Esophagus (tissue), 2 donors: ENCODE measurements around the gene NXN. TPM values are rescaled to one million over a fixed set of nuclear protein-coding genes. Genes with fewer than 3 reads are reported as not detected.
"Not testable (repeated sequence)": the region's sequence is repeated elsewhere in the genome, so short reads cannot be mapped to it uniquely, and the experiment has no call there.

Experiments used
- H3K27ac ChIP-seq, 2 donors: one replicate each; pipeline ENCODE4 v1.5.1; 2013; ENCODE audit warnings: low read depth in 2 of 2, mild to moderate bottlenecking in 2 of 2, inconsistent platforms in 1 of 2, low read length in 1 of 2, moderate library complexity in 1 of 2
- H3K27me3 ChIP-seq, 2 donors: one replicate each; pipeline ENCODE4 v1.6.1; 2013; ENCODE audit warnings: low read length in 2 of 2, control low read depth in 1 of 2, mild to moderate bottlenecking in 1 of 2; ENCODE audit not compliant: insufficient read depth in 2 of 2, control insufficient read depth in 1 of 2
- H3K36me3 ChIP-seq, 2 donors: one replicate each; pipeline ENCODE4 v1.6.1; 2013; ENCODE audit warnings: low read length in 1 of 2; ENCODE audit not compliant: control insufficient read depth in 2 of 2, insufficient read depth in 2 of 2
- H3K4me1 ChIP-seq, 2 donors: one replicate each; pipeline ENCODE4 v1.6.1; 2013; ENCODE audit warnings: low read length in 1 of 2; ENCODE audit not compliant: control insufficient read depth in 2 of 2, insufficient read depth in 2 of 2
- H3K4me3 ChIP-seq, 2 donors: one replicate each; pipeline ENCODE4 v1.5.1; 2013; ENCODE audit warnings: low read length in 2 of 2, mild to moderate bottlenecking in 2 of 2, low read depth in 1 of 2, moderate library complexity in 1 of 2
- H3K9me3 ChIP-seq, 2 donors: one replicate each; pipeline ENCODE4 v1.6.1; 2013; ENCODE audit warnings: mild to moderate bottlenecking in 2 of 2, low read depth in 1 of 2, low read length in 1 of 2, moderate library complexity in 1 of 2; ENCODE audit not compliant: control insufficient read depth in 2 of 2, insufficient read depth in 1 of 2
- WGBS, 2 donors: extraction: QIAGEN DNeasy Blood & Tissue Kit; methylation state at CpG; one replicate each; pipeline ENCODE4 v1.1.7; 2013; 5-methylcytosine and 5-hydroxymethylcytosine counted together
- polyA plus RNA-seq, 2 donors: library from polyadenylated mRNA; stranded (reverse); fragments of 200-250 nt; gene quantifications; one replicate each; pipeline ENCODE4 v1.2.3, GENCODE V29; 2013
- donor health status: healthy with polysubstance abuse.
- donor health status: Bipolar disorder and iron deficiency.

Gene NXN
- polyA plus RNA-seq, 2 donors: 10.1 to 24.0 TPM

- Histone ChIP-seq H3K9me3 (no peaks in the 10 kb centered on the region), H3K27ac (peak overlapping the region in 1 of 2 donors; percentile 15), H3K36me3 (no peaks in the 10 kb centered on the region), H3K27me3 (no peaks in the 10 kb centered on the region), H3K4me3 (no peak overlapping the region), H3K4me1 (peaks cover 5 to 6% of the 10 kb centered on the region in 2 donors)
- WGBS, 2 donors: 68 to 73% methylated on average over 6 of the region's 6 CpGs
Observed at GRCh38 chr17:925817-926216, 53.8 kb downstream of the NXN start.

DNA sequence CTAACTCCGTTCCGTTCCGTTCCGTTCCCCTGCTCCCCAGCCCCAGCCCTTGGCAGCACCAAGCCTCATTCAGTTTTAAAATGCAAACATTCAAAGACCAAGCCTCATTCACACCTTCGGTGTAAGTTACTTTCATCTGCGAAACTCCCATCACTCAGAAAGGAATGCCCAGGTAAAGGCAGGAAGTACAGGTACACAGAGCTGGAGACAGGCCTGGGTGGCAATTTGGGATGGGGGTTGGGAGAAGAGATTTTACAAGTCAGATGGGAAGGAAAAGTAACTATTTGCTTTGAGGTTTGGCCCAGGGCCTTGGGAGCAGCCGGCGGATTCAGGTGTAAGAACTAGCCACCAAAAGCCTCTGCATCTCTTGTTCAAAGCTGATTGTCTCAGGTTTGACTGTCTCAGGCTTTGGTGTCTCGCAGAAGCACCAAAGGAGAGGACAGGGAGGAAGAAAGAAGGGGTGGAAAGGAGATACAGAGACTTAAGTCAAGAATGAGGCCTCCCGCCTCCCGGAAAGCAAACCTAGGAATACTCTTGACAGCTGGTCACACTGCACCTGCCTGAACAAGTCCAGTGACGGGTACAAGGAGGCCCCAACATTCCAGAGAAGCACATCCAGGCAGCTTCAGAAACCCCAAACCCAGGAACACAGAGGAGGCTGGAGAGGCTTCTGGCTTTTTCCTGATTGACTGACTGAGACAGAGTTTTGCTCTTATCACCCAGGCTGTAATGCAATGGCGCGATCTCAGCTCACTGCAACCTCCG, 54.7 kb downstream of the NXN start:
- Histone ChIP-seq H3K4me3 (no peak overlapping the region), H3K27me3 (no peaks in the 10 kb centered on the region), H3K9me3 (no peaks in the 10 kb centered on the region), H3K27ac (peak overlapping the region; percentile 77 to 93), H3K36me3 (no peaks in the 10 kb centered on the region), H3K4me1 (peaks cover 5 to 6% of the 10 kb centered on the region in 2 donors)
- 56 to 60% methylated on average over 15 of the region's 15 CpGs for WGBS, 2 donors

DNA sequence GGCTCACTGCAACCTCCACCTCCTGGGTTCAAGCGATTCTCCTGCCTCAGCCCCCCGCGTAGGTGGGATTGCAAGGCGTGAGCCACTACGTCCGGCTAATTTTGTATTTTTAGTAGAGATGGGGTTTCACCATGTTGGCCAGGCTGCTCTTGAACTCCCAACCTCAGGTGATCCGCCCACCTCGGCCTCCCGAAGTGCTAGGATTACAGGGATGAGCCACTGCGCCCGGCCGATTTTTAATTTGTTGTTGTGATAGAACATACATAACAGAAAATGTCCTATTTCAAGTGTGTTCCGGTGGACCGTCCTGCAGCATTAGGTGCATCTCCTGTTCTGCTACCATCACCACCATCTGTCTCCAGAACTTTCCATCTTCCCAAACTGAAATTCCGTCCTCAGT, 55.3 kb downstream of the NXN start:
- peak overlapping the region; percentile 77 to 93 for H3K27ac ChIP-seq
- not testable (repeated sequence) for H3K9me3 ChIP-seq, H3K4me3 ChIP-seq, H3K4me1 ChIP-seq, H3K27me3 ChIP-seq, H3K36me3 ChIP-seq
- WGBS, 2 donors: 81 to 82% methylated on average over 15 of the region's 15 CpGs

DNA sequence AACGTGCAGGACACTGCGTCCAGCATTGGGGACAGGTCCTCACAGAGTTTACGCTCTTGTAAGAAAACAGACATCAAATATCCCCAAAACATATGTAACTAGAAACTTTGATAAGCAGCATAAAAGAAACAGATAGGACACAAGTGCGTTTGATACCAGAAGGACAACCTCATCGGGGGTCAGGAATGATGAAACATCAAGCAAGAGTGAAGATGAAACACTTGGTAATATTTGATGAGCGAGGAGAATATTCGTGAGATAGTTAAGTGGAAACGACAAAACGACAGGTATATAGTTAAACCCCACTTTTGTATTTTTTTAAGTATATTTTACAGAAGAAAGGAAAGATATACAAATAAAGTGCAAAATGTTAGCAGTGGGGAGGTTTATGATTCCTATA, 55.9 kb downstream of the NXN start:
- H3K9me3 ChIP-seq: no peaks in the 10 kb centered on the region
- no peaks in the 10 kb centered on the region for H3K27me3 ChIP-seq
- H3K36me3 ChIP-seq: no peaks in the 10 kb centered on the region
- WGBS, 2 donors: 89 to 95% methylated on average over 9 of the region's 9 CpGs
- H3K27ac ChIP-seq: no peak overlapping the region
- H3K4me1 ChIP-seq: peaks cover 4 to 5% of the 10 kb centered on the region in 2 donors
- H3K4me3 ChIP-seq: no peak overlapping the region

DNA sequence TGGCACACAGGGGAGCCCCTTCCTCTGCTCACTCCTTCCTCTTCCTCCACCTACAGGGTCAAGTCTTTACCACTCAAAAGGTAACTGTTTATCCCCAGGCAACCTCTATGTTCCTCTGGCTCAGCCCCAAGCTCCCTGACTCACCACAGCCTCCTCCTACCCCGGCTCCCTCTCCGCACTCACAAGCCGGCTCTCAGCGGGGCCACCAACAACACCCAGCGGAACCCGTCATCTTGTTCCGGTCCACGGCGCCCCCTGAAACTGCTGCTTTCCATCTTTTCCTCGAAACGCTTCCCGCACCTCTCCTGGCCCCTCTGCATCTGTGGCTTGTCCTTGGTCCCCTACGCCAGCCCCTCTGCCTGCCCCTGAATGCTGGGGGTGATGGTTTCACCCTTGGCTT, 58.4 kb downstream of the NXN start:
- WGBS, 2 donors: 52 to 73% methylated on average over 13 of the region's 13 CpGs
- H3K4me1 ChIP-seq: peaks cover 4 to 5% of the 10 kb centered on the region in 2 donors
- H3K9me3 ChIP-seq: no peaks in the 10 kb centered on the region
- peak overlapping the region in 1 of 2 donors; percentile 8 for H3K27ac ChIP-seq
- H3K36me3 ChIP-seq: no peaks in the 10 kb centered on the region
- H3K27me3 ChIP-seq: no peaks in the 10 kb centered on the region
- H3K4me3 ChIP-seq: no peak overlapping the region

DNA sequence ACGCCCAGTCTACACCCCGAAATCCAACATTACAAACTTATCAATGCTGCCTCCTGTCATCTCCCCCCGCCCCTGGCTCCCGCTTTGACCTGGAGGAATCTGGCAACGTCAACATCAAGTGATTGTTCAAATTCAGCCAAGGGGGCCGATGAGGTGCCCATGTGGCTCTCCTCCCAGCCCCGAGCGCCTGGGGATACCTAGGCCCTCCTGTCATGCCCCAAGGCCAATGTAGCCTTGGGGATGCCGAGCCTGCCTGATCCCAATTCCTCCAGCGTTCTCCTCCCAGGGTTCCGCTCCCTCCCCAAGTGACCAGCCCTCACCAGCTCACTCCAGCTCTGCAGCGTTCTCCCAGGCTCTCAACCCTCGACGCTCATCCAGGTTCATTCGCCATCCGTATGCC, 59.4 kb downstream of the NXN start:
- Histone ChIP-seq H3K9me3 (no peaks in the 10 kb centered on the region), H3K4me3 (no peak overlapping the region), H3K36me3 (no peaks in the 10 kb centered on the region), H3K27ac (no peak overlapping the region), H3K27me3 (no peaks in the 10 kb centered on the region), H3K4me1 (peaks cover 5% of the 10 kb centered on the region in 2 donors)
- WGBS, 2 donors: 90 to 91% methylated on average over 15 to 16 of the region's 16 CpGs

- Histone ChIP-seq H3K4me1 (peaks cover 5 to 7% of the 10 kb centered on the region in 2 donors), H3K9me3 (no peaks in the 10 kb centered on the region), H3K27ac (no peak overlapping the region), H3K36me3 (no peaks in the 10 kb centered on the region), H3K27me3 (no peaks in the 10 kb centered on the region), H3K4me3 (no peak overlapping the region)
- WGBS, 2 donors: 77 to 78% methylated on average over 30 of the region's 30 CpGs
Observed at GRCh38 chr17:917941-918740, 61.4 kb downstream of the NXN start.

GRCh38 chr17:917391-917811, 62.2 kb downstream of the NXN start:
- WGBS, 2 donors: 80 to 81% methylated on average over 19 of the region's 19 CpGs
- no peaks in the 10 kb centered on the region for H3K27me3 ChIP-seq
- H3K36me3 ChIP-seq: no peaks in the 10 kb centered on the region
- H3K27ac ChIP-seq: peak overlapping the region in 1 of 2 donors; percentile 79
- H3K4me1 ChIP-seq: peaks cover 5 to 7% of the 10 kb centered on the region in 2 donors
- H3K9me3 ChIP-seq: no peaks in the 10 kb centered on the region
- no peak overlapping the region for H3K4me3 ChIP-seq

DNA sequence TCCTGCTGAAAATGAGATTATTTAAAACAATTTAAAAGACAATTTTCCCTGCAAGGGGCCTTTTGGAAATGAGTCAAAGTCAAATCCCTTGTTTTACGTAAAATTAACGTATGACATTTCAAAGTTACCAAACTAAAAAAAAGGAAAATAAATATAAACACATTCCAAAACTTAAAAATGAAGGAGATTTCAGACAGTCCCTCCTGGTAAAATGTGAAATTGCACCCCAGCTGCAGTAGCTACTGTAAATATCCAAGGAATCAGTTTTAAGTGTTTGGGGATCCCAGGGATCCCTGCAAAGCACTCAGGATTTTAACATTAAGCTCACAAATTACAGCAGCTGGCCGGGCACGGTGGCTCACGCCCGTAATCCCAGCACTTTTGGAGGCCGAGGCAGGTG, 63.3 kb downstream of the NXN start:
- Histone ChIP-seq H3K4me1 (peaks cover 4 to 7% of the 10 kb centered on the region in 2 donors), H3K36me3 (no peaks in the 10 kb centered on the region), H3K27me3 (no peaks in the 10 kb centered on the region), H3K4me3 (no peak overlapping the region), H3K9me3 (no peaks in the 10 kb centered on the region), H3K27ac (peak overlapping the region; percentile 36 to 91)
- 71 to 76% methylated on average over 7 of the region's 7 CpGs for WGBS, 2 donors
